Measurements from ENCODE around the gene LGALS1. TPM values are rescaled to one million over a fixed set of nuclear protein-coding genes. Genes with fewer than 3 reads are reported as not detected.

LGALS1 gene
- total RNA-seq, 2 experiments from 2014 or later = 85.1 to 93.7 TPM

DNA sequence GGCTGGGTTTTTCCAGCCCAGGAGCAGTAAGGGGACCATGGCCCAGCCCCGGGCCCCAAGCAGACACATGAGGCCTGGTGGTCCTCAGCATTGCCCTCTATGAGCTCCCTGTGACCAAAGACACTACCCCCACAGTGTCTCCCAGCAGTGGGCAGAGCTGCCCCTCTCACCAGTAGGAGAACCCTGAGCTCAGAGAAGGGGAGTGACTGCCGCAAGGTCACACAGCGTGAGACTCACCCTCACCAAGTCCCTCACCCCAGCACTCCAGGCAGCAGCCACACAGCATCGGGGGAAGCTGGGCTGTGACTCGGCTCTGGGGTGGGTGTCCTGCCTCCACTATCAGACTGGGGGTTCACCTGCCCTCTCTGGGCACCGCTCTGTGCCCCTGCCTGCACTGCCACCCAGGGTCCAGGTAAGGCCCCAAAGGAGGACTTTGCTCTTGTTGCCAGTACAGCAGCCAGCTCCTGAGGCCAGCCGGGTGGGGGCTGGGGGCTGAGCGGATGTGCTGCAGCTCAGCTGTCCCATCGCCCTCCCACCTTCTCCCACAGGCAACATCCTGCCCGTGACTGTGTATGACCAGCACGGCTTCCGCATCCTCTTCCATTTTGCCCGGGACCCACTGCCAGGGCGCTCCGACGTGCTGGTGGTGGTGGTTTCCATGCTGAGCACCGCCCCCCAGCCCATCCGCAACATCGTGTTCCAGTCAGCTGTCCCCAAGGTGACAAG is 43.8 kb upstream of the LGALS1 start:
- Histone ChIP-seq H3K36me3 (ENCODE audit: insufficient read depth, low read length) (peaks cover 23% of the 10 kb centered on the region), H3K9me3 (ENCODE audit: control insufficient read depth in 1 of 2, insufficient read depth in 1 of 2, low read length in 2 of 2) (no peaks in the 10 kb centered on the region), H3K27me3 (ENCODE audit: control insufficient read depth in 1 of 2, insufficient read depth in 2 of 2, low read length in 2 of 2) (no peaks in the 10 kb centered on the region), H3K4me1 (ENCODE audit: insufficient read depth, low read length) (peaks cover 85% of the 10 kb centered on the region), H3K27ac (ENCODE audit: low read depth in 1 of 2, low read length in 2 of 2) (peak overlapping the region; percentile 65 to 86), H3K4me3 (ENCODE audit: low read length) (peak overlapping the region; percentile 12)
- no peaks in the 10 kb centered on the region for H3K27me3 Mint-ChIP-seq
- TF ChIP-seq, protein P1, sequence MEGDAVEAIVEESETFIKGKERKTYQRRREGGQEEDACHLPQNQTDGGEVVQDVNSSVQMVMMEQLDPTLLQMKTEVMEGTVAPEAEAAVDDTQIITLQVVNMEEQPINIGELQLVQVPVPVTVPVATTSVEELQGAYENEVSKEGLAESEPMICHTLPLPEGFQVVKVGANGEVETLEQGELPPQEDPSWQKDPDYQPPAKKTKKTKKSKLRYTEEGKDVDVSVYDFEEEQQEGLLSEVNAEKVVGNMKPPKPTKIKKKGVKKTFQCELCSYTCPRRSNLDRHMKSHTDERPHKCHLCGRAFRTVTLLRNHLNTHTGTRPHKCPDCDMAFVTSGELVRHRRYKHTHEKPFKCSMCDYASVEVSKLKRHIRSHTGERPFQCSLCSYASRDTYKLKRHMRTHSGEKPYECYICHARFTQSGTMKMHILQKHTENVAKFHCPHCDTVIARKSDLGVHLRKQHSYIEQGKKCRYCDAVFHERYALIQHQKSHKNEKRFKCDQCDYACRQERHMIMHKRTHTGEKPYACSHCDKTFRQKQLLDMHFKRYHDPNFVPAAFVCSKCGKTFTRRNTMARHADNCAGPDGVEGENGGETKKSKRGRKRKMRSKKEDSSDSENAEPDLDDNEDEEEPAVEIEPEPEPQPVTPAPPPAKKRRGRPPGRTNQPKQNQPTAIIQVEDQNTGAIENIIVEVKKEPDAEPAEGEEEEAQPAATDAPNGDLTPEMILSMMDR (IDR thresholded peaks at IDR 0.05) = no peak
- CTCF ChIA-PET = interaction anchor here (2.1 to 8.6 kb wide), 4 partner anchors 12 to 50 kb away, joined by 7 to 49 read pairs (median 16); partner anchors contain the start of gene GGA1
- peaks cover 4% of the 10 kb centered on the region for H3K36me3 Mint-ChIP-seq (ENCODE audit: low read depth)
- H3K4me3 Mint-ChIP-seq = peak overlapping the region; percentile 25
- H3K4me1 Mint-ChIP-seq (ENCODE audit: low read depth) = peaks cover 68% of the 10 kb centered on the region
- POLR2A ChIA-PET = interaction anchor here (1.3 to 5.2 kb wide), 5 partner anchors 9 to 45 kb away, joined by 3 to 43 read pairs (median 23); partner anchors contain the start of genes GGA1, LGALS1 and PDXP
- intact Hi-C loops (cut with DNase I, micrococcal nuclease) = no loop called here
- H3K9me3 Mint-ChIP-seq = no peaks in the 10 kb centered on the region
- no peak for ATAC-seq (ENCODE audit: poor library complexity)
- DNase-seq = peak in 2 of 14 experiments; percentile 56 to 70
- H3K27ac Mint-ChIP-seq = peak overlapping the region; percentile 94

DNA sequence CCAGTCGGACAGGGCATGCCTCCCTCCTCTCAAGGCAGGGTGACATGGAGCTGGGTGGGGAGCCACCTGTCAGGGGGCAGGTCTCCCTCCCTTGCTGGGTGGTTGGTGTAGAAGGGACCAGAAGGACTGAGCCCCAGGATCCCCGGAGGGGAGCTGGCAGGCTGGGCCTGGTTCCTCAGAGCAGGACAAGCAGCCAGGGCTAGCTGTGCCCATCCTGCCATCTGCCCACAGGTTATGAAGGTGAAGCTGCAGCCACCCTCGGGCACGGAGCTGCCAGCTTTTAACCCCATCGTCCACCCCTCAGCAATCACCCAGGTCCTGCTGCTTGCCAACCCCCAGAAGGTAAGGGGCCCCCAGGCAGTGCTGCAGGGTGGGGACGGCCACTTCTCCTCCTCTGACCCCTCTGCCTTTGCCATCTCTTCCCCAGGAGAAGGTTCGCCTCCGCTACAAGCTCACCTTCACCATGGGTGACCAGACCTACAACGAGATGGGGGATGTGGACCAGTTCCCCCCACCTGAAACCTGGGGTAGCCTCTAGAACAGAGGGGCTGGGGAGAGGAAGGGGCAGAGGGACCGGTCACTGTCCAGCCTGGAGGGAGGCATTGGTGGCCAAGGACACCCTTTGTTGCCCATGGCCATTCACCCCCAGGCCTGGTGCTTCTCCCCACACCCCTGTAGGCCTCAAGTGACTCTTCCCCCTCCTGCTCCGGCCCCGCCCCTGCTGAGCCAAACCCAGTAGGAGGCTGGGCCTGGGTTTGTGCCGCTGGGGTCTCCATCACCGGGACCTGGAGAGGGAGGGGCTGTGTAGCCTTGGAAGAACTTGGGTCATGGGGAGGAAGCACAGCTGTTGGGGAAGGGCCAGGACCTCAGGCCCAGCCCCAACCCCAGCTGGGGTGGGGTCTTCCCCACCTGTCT is 43.0 kb upstream of the LGALS1 start:
- Mint-ChIP-seq H3K27me3 (no peaks in the 10 kb centered on the region), H3K4me3 (peak overlapping the region; percentile 58), H3K27ac (peak overlapping the region; percentile 94), H3K4me1 (ENCODE audit: low read depth) (peaks cover 68% of the 10 kb centered on the region), H3K9me3 (no peaks in the 10 kb centered on the region), H3K36me3 (ENCODE audit: low read depth) (peaks cover 4% of the 10 kb centered on the region)
- ChIA-PET CTCF (interaction anchor here (1.1 to 8.6 kb wide), 4 partner anchors 11 to 49 kb away, joined by 5 to 49 read pairs (median 16); partner anchors contain the start of gene GGA1), POLR2A (interaction anchor here (0.8 to 5.2 kb wide), 11 partner anchors 7 to 54 kb away, joined by 3 to 43 read pairs (median 6); partner anchors contain the start of genes GGA1, LGALS1, NOL12 and PDXP)
- intact Hi-C loops (cut with DNase I, micrococcal nuclease) = no loop called here
- TF ChIP-seq, protein P1 (IDR thresholded peaks at IDR 0.05) = no peak
- Histone ChIP-seq H3K4me3 (ENCODE audit: low read length) (peak overlapping the region; percentile 12), H3K27ac (ENCODE audit: low read depth in 1 of 2, low read length in 2 of 2) (peak overlapping the region; percentile 65 to 86), H3K9me3 (ENCODE audit: control insufficient read depth in 1 of 2, insufficient read depth in 1 of 2, low read length in 2 of 2) (no peaks in the 10 kb centered on the region), H3K27me3 (ENCODE audit: control insufficient read depth in 1 of 2, insufficient read depth in 2 of 2, low read length in 2 of 2) (no peaks in the 10 kb centered on the region), H3K36me3 (ENCODE audit: insufficient read depth, low read length) (peaks cover 22% of the 10 kb centered on the region), H3K4me1 (ENCODE audit: insufficient read depth, low read length) (peaks cover 85% of the 10 kb centered on the region)
- DNase-seq = no peak
- no peak for ATAC-seq (ENCODE audit: poor library complexity)

- POLR2A ChIA-PET = interaction anchor here (0.8 to 5.2 kb wide), 10 partner anchors 8 to 53 kb away, joined by 3 to 43 read pairs (median 8); partner anchors contain the start of genes GGA1, LGALS1, NOL12 and PDXP
- H3K27me3 ChIP-seq (ENCODE audit: control insufficient read depth in 1 of 2, insufficient read depth in 2 of 2, low read length in 2 of 2) = no peaks in the 10 kb centered on the region
- H3K4me3 ChIP-seq (ENCODE audit: low read length) = peak overlapping the region; percentile 34
- Mint-ChIP-seq H3K4me3 (peak overlapping the region; percentile 58), H3K4me1 (ENCODE audit: low read depth) (peaks cover 68% of the 10 kb centered on the region), H3K36me3 (ENCODE audit: low read depth) (peaks cover 4% of the 10 kb centered on the region), H3K9me3 (no peaks in the 10 kb centered on the region), H3K27me3 (no peaks in the 10 kb centered on the region), H3K27ac (peak overlapping the region; percentile 94)
- H3K4me1 ChIP-seq (ENCODE audit: insufficient read depth, low read length) = peaks cover 85% of the 10 kb centered on the region
- CTCF ChIA-PET = interaction anchor here (1.1 to 8.6 kb wide), 6 partner anchors 10 to 95 kb away, joined by 3 to 49 read pairs (median 10); partner anchors contain the start of gene GGA1
- DNase-seq (peak in 3 of 14 experiments; percentile 62 to 76 (median 69)), ATAC-seq (ENCODE audit: poor library complexity) (peak; percentile 37)
- H3K36me3 ChIP-seq (ENCODE audit: insufficient read depth, low read length) = peaks cover 21% of the 10 kb centered on the region
- peak overlapping the region; percentile 65 to 86 for H3K27ac ChIP-seq (ENCODE audit: low read depth in 1 of 2, low read length in 2 of 2)
- no peaks in the 10 kb centered on the region for H3K9me3 ChIP-seq (ENCODE audit: control insufficient read depth in 1 of 2, insufficient read depth in 1 of 2, low read length in 2 of 2)
- TF ChIP-seq, protein P1 (IDR thresholded peaks at IDR 0.05) = no peak
- intact Hi-C loops (cut with DNase I, micrococcal nuclease) = no loop called here
These were observed 42.3 kb upstream of the LGALS1 start for GRCh38 chr22:37633089-37633624.

Measured in CD4-positive, alpha-beta T cell (primary cell).